HEK293 (cell line): Measurements from ENCODE around the gene EIF2D.

Experiments used
- CTCF ChIA-PET: fragments of 350-600 bp; formaldehyde crosslinking; extraction: SDS; loops from one replicate; lab custom pipeline; 2021; ENCODE audit warnings: antibody characterized with exemption; lab: Yijun Ruan, JAX
- POLR2A ChIA-PET: fragments of 300-600 bp; formaldehyde crosslinking; extraction: SDS; loops from one replicate; lab custom pipeline; 2020; ENCODE audit warnings: antibody characterized with exemption, inconsistent platforms; lab: Yijun Ruan, JAX
- H3K27ac ChIP-seq: fragments of 200-500 bp; sonication (Bioruptor generic); 2 replicates; pipeline ENCODE4 v1.5.1; 2014; ENCODE audit warnings: low read depth, low read length, control low read depth, inconsistent platforms; ENCODE audit errors: extremely low read depth
- H3K36me3 ChIP-seq, 2 experiments: fragments of 200-500 bp in 1 of 2; sonication (Bioruptor generic) in 1 of 2; 1 replicate in 1 of 2; 2 replicates in 1 of 2; pipeline ENCODE4 v1.5.1; 2014 to 2017; ENCODE audit warnings: inconsistent platforms in 2 of 2, low read length in 2 of 2; ENCODE audit not compliant: control insufficient read depth in 2 of 2, insufficient read depth in 1 of 2
- H3K4me1 ChIP-seq: fragments of 200-500 bp; sonication (Bioruptor generic); 2 replicates; pipeline ENCODE4 v1.5.1; 2014; ENCODE audit warnings: mild to moderate bottlenecking, low read length, inconsistent platforms; ENCODE audit not compliant: control insufficient read depth, insufficient read depth
- H3K4me3 ChIP-seq: 2 replicates; pipeline ENCODE4 v1.5.1; 2011; ENCODE audit warnings: low read depth, mild to moderate bottlenecking, control low read depth, low read length, moderate library complexity
- H3K9me3 ChIP-seq: fragments of 200-500 bp; sonication (Bioruptor generic); 2 replicates; pipeline ENCODE4 v1.5.1; 2014; ENCODE audit warnings: low read depth, low read length, inconsistent platforms; ENCODE audit not compliant: control insufficient read depth, insufficient read depth
- AEBP2 ChIP-seq: fragments of 450-650 bp; formaldehyde crosslinking; IDR thresholded peaks from 2 replicates; pipeline ENCODE4 v1.5.1; 2016; ENCODE audit warnings: missing biosample characterization, missing genetic modification characterization, borderline replicate concordance
- KLF10 ChIP-seq: fragments of 450-650 bp; IDR thresholded peaks from 2 replicates; pipeline ENCODE4 v1.5.1; 2018; ENCODE audit warnings: missing biosample characterization, mild to moderate bottlenecking, missing genetic modification characterization
- SP2 ChIP-seq: fragments of 450-650 bp; formaldehyde crosslinking; IDR thresholded peaks from 2 replicates; pipeline ENCODE4 v1.5.1; 2016; ENCODE audit warnings: missing biosample characterization, missing genetic modification characterization
- ZNF146 ChIP-seq: fragments of 450-650 bp; formaldehyde crosslinking; IDR thresholded peaks from 2 replicates; pipeline ENCODE4 v1.5.1; 2016; ENCODE audit warnings: missing biosample characterization, missing genetic modification characterization
- ZNF221 ChIP-seq: fragments of 450-650 bp; formaldehyde crosslinking; IDR thresholded peaks from 2 replicates; pipeline ENCODE4 v1.5.1; 2017; ENCODE audit warnings: missing biosample characterization, missing genetic modification characterization, borderline replicate concordance
- ZNF302 ChIP-seq: fragments of 450-650 bp; formaldehyde crosslinking; IDR thresholded peaks from 2 replicates; pipeline ENCODE4 v1.5.1; 2016; ENCODE audit warnings: missing biosample characterization, missing genetic modification characterization, low read depth
- ZNF324 ChIP-seq: fragments of 450-650 bp; formaldehyde crosslinking; IDR thresholded peaks from 2 replicates; pipeline ENCODE4 v1.5.1; 2016; ENCODE audit warnings: missing biosample characterization, missing genetic modification characterization
- ZNF416 ChIP-seq: fragments of 450-650 bp; formaldehyde crosslinking; IDR thresholded peaks from 2 replicates; pipeline ENCODE4 v1.5.1; 2016; ENCODE audit warnings: missing biosample characterization, missing genetic modification characterization
- ZNF433 ChIP-seq: fragments of 450-650 bp; formaldehyde crosslinking; IDR thresholded peaks from 2 replicates; pipeline ENCODE4 v1.5.1; 2016; ENCODE audit warnings: missing biosample characterization, missing genetic modification characterization, low read depth
- ZNF692 ChIP-seq: fragments of 450-650 bp; formaldehyde crosslinking; IDR thresholded peaks from 2 replicates; pipeline ENCODE4 v1.5.1; 2016; ENCODE audit warnings: missing biosample characterization, missing genetic modification characterization
- ZNF830 ChIP-seq: fragments of 450-650 bp; IDR thresholded peaks from 2 replicates; pipeline ENCODE4 v1.5.0; 2018; ENCODE audit warnings: missing biosample characterization, missing genetic modification characterization, low read depth, mild to moderate bottlenecking, moderate library complexity
- ZNF843 ChIP-seq: fragments of 450-650 bp; formaldehyde crosslinking; IDR thresholded peaks from 2 replicates; pipeline ENCODE4 v1.5.1; 2016; ENCODE audit warnings: missing biosample characterization, missing genetic modification characterization
- ZSCAN16 ChIP-seq: fragments of 450-650 bp; formaldehyde crosslinking; IDR thresholded peaks from 2 replicates; pipeline ENCODE4 v1.5.1; 2016; ENCODE audit warnings: missing biosample characterization, missing genetic modification characterization
- ZXDB ChIP-seq: fragments of 450-650 bp; formaldehyde crosslinking; IDR thresholded peaks from 2 replicates; pipeline ENCODE4 v1.5.1; 2016; ENCODE audit warnings: missing biosample characterization, missing genetic modification characterization
- TF ChIP-seq, protein P1 (sequence below): fragments of 450-650 bp; formaldehyde crosslinking; IDR thresholded peaks from 2 replicates; pipeline ENCODE4 v1.5.1; 2017; ENCODE audit warnings: missing biosample characterization, missing genetic modification characterization

EIF2D gene

GRCh38 chr1:206600527-206600926 is 11.7 kb downstream of the EIF2D start:
- no peak overlapping the region for H3K27ac ChIP-seq
- TF ChIP-seq ZNF221 (tag by site-specific recombination) = no peak
- TF ChIP-seq ZNF843 (tag by site-specific recombination) = no peak
- no peak for TF ChIP-seq ZXDB
- TF ChIP-seq KLF10 (tag by site-specific recombination) = no peak
- no peak for TF ChIP-seq ZNF433 (tag by site-specific recombination)
- no peak for TF ChIP-seq ZNF692 (tag by site-specific recombination)
- CTCF ChIA-PET = interaction anchor here (1.4 to 2.6 kb wide), 5 partner anchors 9 to 405 kb away, joined by 3 to 8 read pairs (median 5); no protein-coding TSS in a partner anchor
- POLR2A ChIA-PET = no interaction called here
- H3K9me3 ChIP-seq = no peaks in the 10 kb centered on the region
- H3K4me1 ChIP-seq = no peaks in the 10 kb centered on the region
- peaks cover 11 to 92% of the 10 kb centered on the region in 2 experiments; a peak in 2 of 3 replicates for H3K36me3 ChIP-seq
- no peak overlapping the region for H3K4me3 ChIP-seq

DNA sequence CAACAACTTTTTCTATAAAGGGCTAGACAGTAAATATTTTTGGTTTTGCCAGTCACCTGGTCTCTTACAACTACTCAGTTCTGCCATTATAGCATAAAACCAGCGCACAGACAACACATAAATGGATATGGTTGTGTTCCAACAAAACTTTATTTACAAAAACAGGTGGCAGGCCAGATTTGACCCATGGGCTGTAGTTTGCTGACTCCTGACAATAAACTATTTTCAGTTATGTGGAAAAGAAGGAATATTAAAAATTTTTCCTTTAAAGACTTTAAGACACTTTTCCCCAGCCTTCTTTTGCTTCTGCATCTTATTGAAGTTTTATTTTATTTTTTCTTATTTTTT is 16.0 kb downstream of the EIF2D start:
- TF ChIP-seq ZSCAN16 (tag by site-specific recombination) (no peak), AEBP2 (tag by site-specific recombination) (no peak), ZNF416 (tag by site-specific recombination) (no peak)
- H3K4me3 ChIP-seq = no peak overlapping the region
- H3K27ac ChIP-seq = no peak overlapping the region
- ChIA-PET CTCF (no interaction called here), POLR2A (no interaction called here)
- no peaks in the 10 kb centered on the region for H3K9me3 ChIP-seq
- peaks cover 33 to 94% of the 10 kb centered on the region in 2 experiments for H3K36me3 ChIP-seq
- H3K4me1 ChIP-seq = no peaks in the 10 kb centered on the region

- TF ChIP-seq KLF10 (tag by site-specific recombination) (no peak), ZNF302 (no peak), SP2 (no peak), ZNF830 (tag by site-specific recombination) (no peak), ZSCAN16 (tag by site-specific recombination) (no peak)
- Histone ChIP-seq H3K4me1 (no peaks in the 10 kb centered on the region), H3K27ac (no peak overlapping the region), H3K4me3 (no peak overlapping the region), H3K36me3 (peaks cover 33 to 94% of the 10 kb centered on the region in 2 experiments), H3K9me3 (no peaks in the 10 kb centered on the region)
- ChIA-PET POLR2A (no interaction called here), CTCF (interaction anchor here (1.6 to 4.7 kb wide), 2 partner anchors 12 to 68 kb away, joined by 4 to 28 read pairs; no protein-coding TSS in a partner anchor)
Observed at GRCh38 chr1:206595581-206596318, 16.5 kb downstream of the EIF2D start.

DNA sequence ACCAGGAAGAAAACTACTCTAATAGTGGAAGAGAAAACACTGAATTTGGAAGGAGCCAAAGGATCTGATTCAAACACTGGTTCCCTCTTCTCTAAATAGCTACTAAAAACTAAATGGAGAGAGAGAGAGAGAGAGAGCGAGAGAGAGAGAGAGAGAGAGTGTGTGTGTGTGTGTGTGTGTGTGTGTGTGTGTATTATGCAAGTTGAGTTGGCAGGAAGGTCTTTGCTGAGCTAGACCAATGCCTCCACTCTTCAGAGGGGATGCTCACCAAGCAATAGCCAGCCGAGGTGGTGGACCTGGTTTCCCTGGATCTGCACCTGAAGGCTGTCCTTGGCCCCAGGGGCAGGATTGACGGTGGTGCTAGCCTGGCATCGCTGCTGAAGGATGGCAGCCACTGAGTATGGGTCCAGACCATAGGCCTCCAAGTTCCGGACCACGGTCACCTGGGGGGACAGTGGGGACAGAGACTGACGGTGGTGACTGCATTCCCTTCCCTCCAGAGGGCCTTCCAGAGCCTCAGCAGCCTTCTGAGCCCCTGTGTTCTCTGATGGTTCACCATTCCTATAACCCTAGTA is 18.8 kb downstream of the EIF2D start:
- H3K27ac ChIP-seq = no peak overlapping the region
- ChIA-PET POLR2A (no interaction called here), CTCF (interaction anchor here (1.1 to 4.7 kb wide), 7 partner anchors 10 to 104 kb away, joined by 3 to 28 read pairs (median 5); no protein-coding TSS in a partner anchor)
- no peaks in the 10 kb centered on the region for H3K4me1 ChIP-seq
- peaks cover 33 to 90% of the 10 kb centered on the region in 2 experiments for H3K36me3 ChIP-seq
- TF ChIP-seq ZNF324 (tag by site-specific recombination) = no peak
- TF ChIP-seq, protein P1, sequence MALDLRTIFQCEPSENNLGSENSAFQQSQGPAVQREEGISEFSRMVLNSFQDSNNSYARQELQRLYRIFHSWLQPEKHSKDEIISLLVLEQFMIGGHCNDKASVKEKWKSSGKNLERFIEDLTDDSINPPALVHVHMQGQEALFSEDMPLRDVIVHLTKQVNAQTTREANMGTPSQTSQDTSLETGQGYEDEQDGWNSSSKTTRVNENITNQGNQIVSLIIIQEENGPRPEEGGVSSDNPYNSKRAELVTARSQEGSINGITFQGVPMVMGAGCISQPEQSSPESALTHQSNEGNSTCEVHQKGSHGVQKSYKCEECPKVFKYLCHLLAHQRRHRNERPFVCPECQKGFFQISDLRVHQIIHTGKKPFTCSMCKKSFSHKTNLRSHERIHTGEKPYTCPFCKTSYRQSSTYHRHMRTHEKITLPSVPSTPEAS = peak; percentile 44
- no peak for TF ChIP-seq ZNF146 (tag by site-specific recombination)
- H3K9me3 ChIP-seq = no peaks in the 10 kb centered on the region
- H3K4me3 ChIP-seq = no peak overlapping the region
